GM12878 (cell line): ENCODE data around the gene DSTYK. TPM values are rescaled to one million over a fixed set of nuclear protein-coding genes. Genes with fewer than 3 reads are reported as not detected.

Experiments
- ATAC-seq: fragments of 200-7000 bp; cut with Tn5 transposase; 3 replicates; pipeline ENCODE4 v1.9.1; 2020; ENCODE audit warnings: mild to moderate bottlenecking, moderate library complexity
- BruUV-seq: library from RNA; stranded (reverse); fragments of 400-500 nt; replicated peaks from 2 replicates; lab custom pipeline; 2021; lab: Mats Ljungman, UMichigan
- CTCF ChIA-PET: fragments of 300-600 bp; sonication (Branson Sonifier 250); formaldehyde crosslinking; extraction: SDS; loops from one replicate; lab custom pipeline; 2021; ENCODE audit warnings: inconsistent platforms; lab: Yijun Ruan, JAX
- POLR2A ChIA-PET: fragments of 350-600 bp; formaldehyde crosslinking; extraction: SDS; loops from one replicate; lab custom pipeline; 2021; ENCODE audit warnings: inconsistent platforms; lab: Charles Lee
- RAD21 ChIA-PET: fragments of 300-600 bp; sonication (Branson Sonifier 250); formaldehyde crosslinking; loops from one replicate; lab custom pipeline; 2023; ENCODE audit warnings: antibody characterized with exemption; ENCODE audit not compliant: unreplicated experiment; lab: Charles Lee
- SMC1A ChIA-PET: fragments of 300-600 bp; sonication (Branson Sonifier 250); formaldehyde crosslinking; loops from one replicate; lab custom pipeline; 2023; ENCODE audit not compliant: unreplicated experiment, uncharacterized antibody; lab: Charles Lee
- DNase-seq: peaks from one replicate; pipeline ENCODE4 v3.0.0-alpha.2; 2011; ENCODE audit warnings: low read depth, low spot score
- FAIRE-seq: peaks from 3 replicates; lab custom pipeline; 2011; peaks lifted over from hg19 to GRCh38; lab: Jason Lieb, UNC
- H2AFZ ChIP-seq: 2 replicates; pipeline ENCODE4 v1.6.0; 2011; ENCODE audit warnings: low read depth, low read length, control low read depth; ENCODE audit not compliant: control insufficient read depth
- H3K27ac ChIP-seq: 2 replicates; pipeline ENCODE4 v1.5.1; 2011; ENCODE audit warnings: control low read depth; ENCODE audit not compliant: control insufficient read depth, insufficient read depth
- H3K27me3 ChIP-seq, 2 experiments: replicated peaks in 1 of 2; 2 replicates each; pipeline versions ENCODE4 v1.6.0 to v1.6.1; 2011; ENCODE audit warnings: low read length in 1 of 2; ENCODE audit not compliant: control insufficient read depth in 2 of 2, insufficient read depth in 2 of 2
- H3K36me3 ChIP-seq, 2 experiments: 2 replicates each; pipeline ENCODE4 v1.5.1; 2011; ENCODE audit warnings: low read length in 1 of 2; ENCODE audit not compliant: control insufficient read depth in 2 of 2, insufficient read depth in 2 of 2
- H3K4me1 ChIP-seq: 2 replicates; pipeline ENCODE4 v1.6.1; 2011; ENCODE audit warnings: mild to moderate bottlenecking, low read length, moderate library complexity, mixed read lengths; ENCODE audit not compliant: control insufficient read depth, insufficient read depth
- H3K4me2 ChIP-seq: 2 replicates; pipeline ENCODE4 v1.6.0; 2011; ENCODE audit warnings: control low read depth; ENCODE audit not compliant: control insufficient read depth, insufficient read depth
- H3K4me3 ChIP-seq: fragments of 200-600 bp; sonication (generic); 2 replicates; pipeline ENCODE4 v1.5.1; 2016
- H3K79me2 ChIP-seq: 2 replicates; pipeline ENCODE4 v1.6.0; 2011; ENCODE audit warnings: low read length; ENCODE audit not compliant: control insufficient read depth, insufficient read depth
- H3K9ac ChIP-seq: 2 replicates; pipeline ENCODE4 v1.8.0; 2011; ENCODE audit warnings: low read length, control low read depth, mixed read lengths; ENCODE audit not compliant: control insufficient read depth, insufficient read depth
- H3K9me3 ChIP-seq: replicated peaks from 3 replicates; pipeline ENCODE4 v1.5.1; 2011; ENCODE audit warnings: mild to moderate bottlenecking, low read length; ENCODE audit not compliant: control insufficient read depth, insufficient read depth
- H4K20me1 ChIP-seq: 2 replicates; pipeline ENCODE4 v1.6.0; 2011; ENCODE audit not compliant: control insufficient read depth, insufficient read depth
- BMI1 ChIP-seq: fragments of 450-650 bp; IDR thresholded peaks from 2 replicates; pipeline ENCODE4 v1.6.1; 2016; ENCODE audit warnings: mild to moderate bottlenecking, moderate library complexity, borderline replicate concordance
- CHD4 ChIP-seq: fragments of 200-600 bp; sonication (generic); IDR thresholded peaks from 2 replicates; pipeline ENCODE4 v1.6.1; 2016; ENCODE audit warnings: mild to moderate bottlenecking
- JUND ChIP-seq: IDR thresholded peaks from 2 replicates; pipeline ENCODE4 v1.6.1; 2012; ENCODE audit warnings: low read depth, mild to moderate bottlenecking, low read length, improper control_type of control experiment, moderate library complexity
- MEF2A ChIP-seq: IDR thresholded peaks from 2 replicates; pipeline ENCODE4 v1.6.1; 2011; ENCODE audit warnings: low read depth, mild to moderate bottlenecking, low read length, moderate library complexity; ENCODE audit not compliant: insufficient read depth
- MEF2B ChIP-seq: fragments of 450-650 bp; IDR thresholded peaks from 2 replicates; pipeline ENCODE4 v1.6.1; 2018; ENCODE audit warnings: mild to moderate bottlenecking, moderate library complexity; ENCODE audit not compliant: partially characterized antibody, poor library complexity, severe bottlenecking
- WGBS: methylation state at CpG from one replicate; pipeline ENCODE4 v1.1.6; 2016; ENCODE audit warnings: low lambda C conversion rate; ENCODE audit not compliant: insufficient replicate concordance, insufficient coverage; ENCODE audit errors: missing lambda C conversion rate; 5-methylcytosine and 5-hydroxymethylcytosine counted together
- in situ Hi-C: fragments of 300-500 bp; cut with MboI; formaldehyde crosslinking; loops from 9 replicates; pipeline ENCODE4 v1.14.3; 2018; ENCODE audit warnings: mixed read lengths
- intact Hi-C: fragments of 100-400 bp; cut with micrococcal nuclease; formaldehyde crosslinking; loops from one replicate; pipeline ENCODE4 v1.14.2; 2022; ENCODE audit not compliant: unreplicated experiment
- polyA plus RNA-seq, 11 experiments: library from polyadenylated mRNA; depleted of rRNA in 4 of 11; unstranded in 6 of 11; stranded (reverse) in 5 of 11; fragments of >200 nt; fragmentation: Nextera tagmentation in 4 of 11; fragmentation: Illumina TruSeq in 1 of 11; extraction: Ambion mirVana in 4 of 11; extraction: Trizol in 1 of 11; gene quantifications; 1 replicate in 1 of 11; 2 replicates in 10 of 11; pipeline versions ENCODE4 v1.2.1 to v1.2.3, GENCODE V29; 2011 to 2016; ENCODE audit warnings: inconsistent platforms in 2 of 11, missing spikeins in 2 of 11, low read depth in 1 of 11
- total RNA-seq, 4 experiments: library from RNA; depleted of rRNA in 3 of 4; stranded (reverse); fragments of >200 nt in 3 of 4; fragmentation: Illumina TruSeq in 1 of 4; extraction: Trizol in 1 of 4; gene quantifications; 2 replicates each; pipeline versions ENCODE4 v1.2.1 to v1.2.3, GENCODE V29; 2013 to 2021
- TF ChIP-seq, protein P1 (sequence below): IDR thresholded peaks from 2 replicates; pipeline ENCODE4 v1.6.1; 2012; ENCODE audit warnings: mild to moderate bottlenecking, low read depth, low read length
- TF ChIP-seq, protein P2 (sequence below): fragments of 450-650 bp; IDR thresholded peaks from 2 replicates; pipeline ENCODE4 v1.6.1; 2018; ENCODE audit warnings: borderline replicate concordance, mild to moderate bottlenecking; ENCODE audit not compliant: partially characterized antibody

Gene DSTYK
- total and polyA plus RNA-seq, 10 of the 15 experiments (the other 5 are each of a cell fraction or from before 2014, with no cell fraction given), result 2.7 to 5.5 (median 3.6) TPM

DNA sequence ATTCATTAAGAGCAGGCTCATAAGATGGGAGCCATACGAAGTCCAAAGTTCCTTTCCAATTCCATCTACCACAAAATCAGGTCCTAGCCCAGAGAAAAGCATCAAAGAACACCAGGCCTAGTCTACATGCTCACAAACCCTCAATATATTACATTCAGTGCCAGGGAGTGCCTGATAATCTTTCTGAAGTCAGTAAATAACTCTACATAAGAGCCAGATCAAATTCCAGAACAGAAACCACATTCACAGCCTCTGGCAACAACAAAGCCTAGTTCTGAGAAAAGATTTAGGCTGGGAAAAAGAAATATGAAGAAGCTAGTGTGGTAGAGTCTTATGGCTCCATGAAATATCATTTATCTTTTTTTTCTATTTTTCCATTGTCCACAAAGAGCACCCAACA lies 49.2 kb downstream of the DSTYK start:
- Histone ChIP-seq H3K4me1 (no peaks in the 10 kb centered on the region), H3K9me3 (no peaks in the 10 kb centered on the region; the same call in 2 of the 3 replicates), H3K36me3 (peaks cover 4 to 7% of the 10 kb centered on the region in 2 experiments; a peak in 3 of 4 replicates), H4K20me1 (no peaks in the 10 kb centered on the region), H3K27ac (no peak overlapping the region), H3K4me2 (no peak overlapping the region), H3K4me3 (no peak overlapping the region), H3K79me2 (no peaks in the 10 kb centered on the region), H2AFZ (no peak overlapping the region), H3K27me3 (no peaks in the 10 kb centered on the region), H3K9ac (no peak overlapping the region)
- TF ChIP-seq BMI1, result no peak
- TF ChIP-seq JUND, result no peak
- TF ChIP-seq, protein P1, sequence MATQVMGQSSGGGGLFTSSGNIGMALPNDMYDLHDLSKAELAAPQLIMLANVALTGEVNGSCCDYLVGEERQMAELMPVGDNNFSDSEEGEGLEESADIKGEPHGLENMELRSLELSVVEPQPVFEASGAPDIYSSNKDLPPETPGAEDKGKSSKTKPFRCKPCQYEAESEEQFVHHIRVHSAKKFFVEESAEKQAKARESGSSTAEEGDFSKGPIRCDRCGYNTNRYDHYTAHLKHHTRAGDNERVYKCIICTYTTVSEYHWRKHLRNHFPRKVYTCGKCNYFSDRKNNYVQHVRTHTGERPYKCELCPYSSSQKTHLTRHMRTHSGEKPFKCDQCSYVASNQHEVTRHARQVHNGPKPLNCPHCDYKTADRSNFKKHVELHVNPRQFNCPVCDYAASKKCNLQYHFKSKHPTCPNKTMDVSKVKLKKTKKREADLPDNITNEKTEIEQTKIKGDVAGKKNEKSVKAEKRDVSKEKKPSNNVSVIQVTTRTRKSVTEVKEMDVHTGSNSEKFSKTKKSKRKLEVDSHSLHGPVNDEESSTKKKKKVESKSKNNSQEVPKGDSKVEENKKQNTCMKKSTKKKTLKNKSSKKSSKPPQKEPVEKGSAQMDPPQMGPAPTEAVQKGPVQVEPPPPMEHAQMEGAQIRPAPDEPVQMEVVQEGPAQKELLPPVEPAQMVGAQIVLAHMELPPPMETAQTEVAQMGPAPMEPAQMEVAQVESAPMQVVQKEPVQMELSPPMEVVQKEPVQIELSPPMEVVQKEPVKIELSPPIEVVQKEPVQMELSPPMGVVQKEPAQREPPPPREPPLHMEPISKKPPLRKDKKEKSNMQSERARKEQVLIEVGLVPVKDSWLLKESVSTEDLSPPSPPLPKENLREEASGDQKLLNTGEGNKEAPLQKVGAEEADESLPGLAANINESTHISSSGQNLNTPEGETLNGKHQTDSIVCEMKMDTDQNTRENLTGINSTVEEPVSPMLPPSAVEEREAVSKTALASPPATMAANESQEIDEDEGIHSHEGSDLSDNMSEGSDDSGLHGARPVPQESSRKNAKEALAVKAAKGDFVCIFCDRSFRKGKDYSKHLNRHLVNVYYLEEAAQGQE, result no peak
- TF ChIP-seq CHD4, result no peak
- TF ChIP-seq MEF2B, result no peak
- TF ChIP-seq, protein P2, sequence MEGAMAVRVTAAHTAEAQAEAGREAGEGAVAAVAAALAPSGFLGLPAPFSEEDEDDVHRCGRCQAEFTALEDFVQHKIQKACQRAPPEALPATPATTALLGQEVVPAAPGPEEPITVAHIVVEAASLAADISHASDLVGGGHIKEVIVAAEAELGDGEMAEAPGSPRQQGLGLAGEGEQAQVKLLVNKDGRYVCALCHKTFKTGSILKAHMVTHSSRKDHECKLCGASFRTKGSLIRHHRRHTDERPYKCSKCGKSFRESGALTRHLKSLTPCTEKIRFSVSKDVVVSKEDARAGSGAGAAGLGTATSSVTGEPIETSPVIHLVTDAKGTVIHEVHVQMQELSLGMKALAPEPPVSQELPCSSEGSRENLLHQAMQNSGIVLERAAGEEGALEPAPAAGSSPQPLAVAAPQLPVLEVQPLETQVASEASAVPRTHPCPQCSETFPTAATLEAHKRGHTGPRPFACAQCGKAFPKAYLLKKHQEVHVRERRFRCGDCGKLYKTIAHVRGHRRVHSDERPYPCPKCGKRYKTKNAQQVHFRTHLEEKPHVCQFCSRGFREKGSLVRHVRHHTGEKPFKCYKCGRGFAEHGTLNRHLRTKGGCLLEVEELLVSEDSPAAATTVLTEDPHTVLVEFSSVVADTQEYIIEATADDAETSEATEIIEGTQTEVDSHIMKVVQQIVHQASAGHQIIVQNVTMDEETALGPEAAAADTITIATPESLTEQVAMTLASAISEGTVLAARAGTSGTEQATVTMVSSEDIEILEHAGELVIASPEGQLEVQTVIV, result no peak
- TF ChIP-seq MEF2A, result no peak
- 82% methylated on average over 1 of the region's 1 CpG for WGBS
- ATAC-seq (no peak), FAIRE-seq (no peak), DNase-seq (no peak)
- no TSS peak for BruUV-seq
- intact Hi-C loops (no loop called here), in situ Hi-C loops (no loop called here)
- ChIA-PET POLR2A (no interaction called here), SMC1A (no interaction called here), RAD21 (no interaction called here), CTCF (interaction anchor here (1.4 kb wide), 1 partner anchor 11 kb away, joined by 3 read pairs; no protein-coding TSS in a partner anchor)
